Measurements from ENCODE around the gene KRT6C.

KRT6C gene

GRCh38 chr12:52434081-52434733, 39.4 kb downstream of the KRT6C start, which contains the start of gene KRT75:
Gene KRT75 (minus strand): TSS chr12:52434371. CDS start chr12:52434304, 67 bp downstream.
- DNase-seq: peak; percentile 80

- no peak for DNase-seq
These were observed 40.0 kb downstream of the KRT6C start for GRCh38 chr12:52433501-52434080.

- DNase-seq: no peak
These were observed 40.9 kb downstream of the KRT6C start for GRCh38 chr12:52432559-52433207.

GRCh38 chr12:52428121-52428520, 45.5 kb downstream of the KRT6C start:
- no peak for DNase-seq

- DNase-seq: no peak
These were observed 46.5 kb downstream of the KRT6C start for GRCh38 chr12:52427083-52427482.

GRCh38 chr12:52426034-52426433, 47.6 kb downstream of the KRT6C start:
- DNase-seq: no peak

- DNase-seq: no peak
These were observed 48.1 kb downstream of the KRT6C start for GRCh38 chr12:52425466-52425865.

- peak; percentile 25 for DNase-seq
These were observed 49.7 kb downstream of the KRT6C start for GRCh38 chr12:52423661-52424500.

GRCh38 chr12:52423035-52423434, 50.6 kb downstream of the KRT6C start:
- no peak for DNase-seq

GRCh38 chr12:52419656-52420055, 53.9 kb downstream of the KRT6C start:
- DNase-seq: no peak

- DNase-seq: no peak
These were observed 55.0 kb downstream of the KRT6C start for GRCh38 chr12:52418576-52419110.
